Measurements from ENCODE around the gene PDE4C.
A peak's percentile ranks its signal among the peaks of the same experiment; 100 is the strongest.

Gene PDE4C

DNA sequence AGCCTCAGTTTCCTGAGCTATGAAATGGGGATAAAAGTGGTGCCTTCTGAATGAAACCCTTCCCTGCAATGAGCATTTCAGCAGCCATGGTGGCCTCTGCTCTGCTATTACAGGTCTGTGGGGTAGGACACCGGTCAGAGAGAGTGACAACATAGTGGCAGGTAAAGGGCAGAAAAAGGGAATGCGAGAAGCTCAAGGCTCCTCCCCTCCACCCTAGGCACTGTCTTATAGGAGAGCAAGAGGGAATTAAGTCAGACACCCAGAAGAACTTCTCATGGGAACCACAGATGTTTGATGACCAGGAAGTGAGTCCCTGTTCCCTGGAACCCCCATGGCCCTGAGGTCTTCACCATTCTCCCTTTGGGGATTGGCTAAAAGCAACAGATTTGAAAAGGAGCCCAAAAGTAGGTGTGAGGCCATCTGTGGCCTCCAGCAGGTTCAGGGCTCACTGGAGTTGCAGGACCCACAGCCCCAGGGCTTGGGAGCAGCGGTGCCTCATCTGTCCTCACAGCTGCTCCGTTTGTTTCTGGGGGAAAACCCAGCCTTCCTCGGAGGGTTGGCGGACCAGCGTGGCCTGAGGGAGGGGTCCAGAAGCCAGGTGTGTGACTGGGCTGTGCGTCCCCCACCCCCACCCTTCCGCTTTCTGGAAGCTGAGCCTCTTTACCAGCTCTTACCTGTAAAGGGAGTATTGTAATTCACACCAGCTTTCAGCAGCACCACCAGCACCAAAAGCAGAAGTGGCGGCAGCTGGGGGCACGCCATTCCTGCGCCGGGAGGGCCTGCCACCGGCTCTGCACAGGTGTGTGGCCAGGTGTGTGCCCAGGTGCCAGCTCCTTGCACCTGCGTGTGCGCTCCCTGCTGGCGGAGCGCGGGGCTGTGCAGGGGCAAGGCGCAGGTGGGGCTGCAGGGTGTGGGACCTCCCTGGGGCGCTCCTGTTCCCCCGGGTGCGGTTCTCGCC is 28.6 kb upstream of the PDE4C start:
- DNase-seq = peak; percentile 47

DNA sequence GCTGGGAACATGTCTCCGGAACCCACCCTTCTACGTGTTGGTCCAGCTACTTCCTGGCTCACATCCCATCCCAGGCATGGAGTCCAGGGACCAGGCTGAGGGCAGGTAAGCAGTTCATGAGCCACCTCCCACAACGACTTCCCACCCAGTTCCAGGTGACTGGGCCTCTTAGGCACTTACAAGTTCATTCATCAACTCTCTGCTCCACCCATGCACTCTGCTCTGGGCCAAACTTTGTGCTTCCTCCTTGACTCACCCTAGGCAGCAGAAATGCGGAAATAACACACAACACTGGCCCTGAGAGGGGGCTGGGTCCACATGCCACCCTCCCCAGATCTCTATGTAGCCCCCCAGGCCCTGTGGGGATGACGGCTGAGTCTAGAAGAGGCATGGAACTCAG is 27.5 kb upstream of the PDE4C start:
- DNase-seq = no peak

DNA sequence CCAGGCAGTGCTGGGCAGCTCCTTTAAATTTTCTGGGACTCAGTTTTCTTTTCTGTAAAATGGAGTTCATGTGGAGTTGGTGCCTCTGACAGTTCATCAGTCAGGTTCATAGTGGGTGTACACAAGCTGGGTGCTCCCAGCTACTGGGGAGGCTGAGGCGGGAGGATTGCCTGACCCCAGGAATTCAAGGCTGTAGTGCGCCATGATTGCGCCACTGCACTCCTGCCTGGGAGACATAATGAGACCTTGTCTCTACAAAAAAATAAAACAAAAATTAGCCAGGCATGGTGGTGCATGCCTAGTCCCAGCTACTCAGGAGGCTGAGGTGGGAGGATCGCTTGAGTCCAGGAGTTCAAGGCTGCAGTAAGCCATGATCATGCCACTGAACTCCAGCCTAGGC is 26.9 kb upstream of the PDE4C start:
- DNase-seq = no peak

DNA sequence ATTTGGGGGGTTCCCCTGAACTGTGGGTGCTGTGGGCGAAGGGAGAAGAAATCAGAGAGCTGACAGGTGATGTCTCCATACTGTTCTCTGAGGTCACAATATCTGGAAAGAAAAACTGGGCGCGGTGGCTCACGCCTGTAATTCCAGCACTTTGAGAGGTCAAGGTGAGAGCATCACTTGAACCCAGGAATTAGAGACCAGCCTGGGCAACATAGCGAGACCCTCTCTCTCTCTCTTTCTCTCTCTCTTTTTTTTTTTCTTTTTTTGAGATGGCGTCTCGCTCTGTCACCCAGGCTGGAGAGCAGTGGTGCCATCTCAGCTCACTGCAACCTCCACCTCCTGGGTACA is 26.1 kb upstream of the PDE4C start:
- no peak for DNase-seq

DNA sequence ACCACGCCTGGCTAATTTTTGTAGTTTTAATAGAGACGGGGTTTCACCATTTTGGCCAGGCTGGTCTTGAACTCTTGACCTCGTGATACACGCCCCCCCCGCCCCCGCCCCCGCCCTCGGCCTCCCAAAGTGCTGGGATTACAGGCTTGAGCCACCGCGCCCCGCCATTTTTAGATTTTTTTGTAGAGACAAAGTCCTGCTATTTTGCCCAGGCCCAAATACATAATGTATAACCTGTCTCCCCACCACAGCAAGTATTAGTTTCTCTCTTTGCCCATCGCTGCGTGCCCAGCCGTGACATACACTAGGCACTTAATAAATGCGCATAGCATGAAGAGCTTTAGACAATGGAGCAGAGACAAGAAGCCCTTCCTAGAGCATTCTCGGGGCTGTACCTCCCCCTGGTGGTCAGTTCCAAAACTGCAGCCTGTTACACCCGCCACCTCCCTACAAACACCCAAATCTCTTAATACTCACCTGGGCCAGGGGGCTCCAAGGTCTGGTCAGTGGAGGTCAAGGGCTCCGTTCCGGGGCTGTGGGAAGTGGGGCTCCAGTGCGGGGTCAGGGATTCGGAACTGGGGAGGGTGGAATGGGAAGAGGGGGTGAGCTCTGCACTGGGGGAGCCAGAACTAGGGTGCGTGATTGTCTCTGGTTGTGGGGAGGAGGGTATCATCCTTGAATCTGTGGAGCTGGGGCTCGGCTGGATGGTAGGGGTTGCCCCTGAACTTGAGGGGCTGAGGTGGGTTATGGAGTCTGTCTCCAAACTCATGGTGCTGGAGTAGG is 25.5 kb upstream of the PDE4C start:
- DNase-seq = peak; percentile 54

DNA sequence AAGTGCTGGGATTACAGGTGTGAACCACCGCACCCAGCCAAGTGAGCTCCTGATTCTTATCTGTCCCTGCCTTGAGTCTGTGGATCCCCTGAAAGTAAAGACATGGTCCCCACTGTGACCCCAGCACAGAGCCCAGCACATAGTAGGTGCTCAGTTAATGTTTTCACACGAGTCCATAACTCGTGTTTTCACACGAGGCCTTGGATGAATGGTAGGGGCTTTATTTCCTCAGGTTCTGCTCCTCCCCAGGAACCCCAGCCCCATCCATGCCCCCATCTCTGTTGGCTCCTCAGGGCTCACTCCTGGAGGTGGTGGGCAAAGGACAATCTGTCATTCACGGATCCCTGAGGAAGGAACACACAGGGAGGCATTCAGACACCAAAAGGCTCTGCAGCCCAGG is 23.6 kb upstream of the PDE4C start:
- no peak for DNase-seq

- no peak for DNase-seq
These were observed 19.1 kb upstream of the PDE4C start for GRCh38 chr19:18245297-18245696.

GRCh38 chr19:18239303-18239702 is 13.1 kb upstream of the PDE4C start:
- DNase-seq = no peak

- DNase-seq = no peak
These were observed 8.0 kb upstream of the PDE4C start for GRCh38 chr19:18234194-18234593.

DNA sequence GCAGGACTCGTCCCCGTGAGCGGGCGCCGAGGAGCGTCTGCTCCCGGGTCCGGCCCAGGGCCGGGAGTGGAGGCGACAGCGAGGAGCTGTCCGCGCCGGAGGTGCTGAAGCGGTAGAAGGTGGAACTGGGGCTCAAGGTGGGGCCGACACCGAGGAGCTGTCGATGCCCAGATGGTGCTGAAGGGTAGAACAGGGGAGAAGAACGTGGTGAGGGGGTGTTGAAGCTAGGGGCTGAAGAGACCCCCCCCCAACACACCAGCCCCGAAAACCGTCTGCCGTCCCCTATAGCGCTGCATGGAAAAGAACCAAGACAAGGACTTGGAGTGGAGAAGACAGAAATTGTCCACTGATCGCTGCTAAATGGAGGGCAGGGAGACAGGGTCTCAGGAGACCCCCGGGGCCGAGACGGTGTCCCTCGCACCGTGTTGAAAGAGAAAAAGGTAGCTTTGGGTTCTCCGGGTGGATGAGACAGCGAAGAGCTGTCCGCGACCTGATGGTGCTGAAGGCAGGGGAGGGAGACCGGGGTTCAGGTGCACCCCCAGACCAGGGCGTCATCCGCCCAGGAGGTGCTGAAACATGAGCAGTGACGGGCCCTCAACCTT is 7.1 kb upstream of the PDE4C start:
- no peak for DNase-seq

DNA sequence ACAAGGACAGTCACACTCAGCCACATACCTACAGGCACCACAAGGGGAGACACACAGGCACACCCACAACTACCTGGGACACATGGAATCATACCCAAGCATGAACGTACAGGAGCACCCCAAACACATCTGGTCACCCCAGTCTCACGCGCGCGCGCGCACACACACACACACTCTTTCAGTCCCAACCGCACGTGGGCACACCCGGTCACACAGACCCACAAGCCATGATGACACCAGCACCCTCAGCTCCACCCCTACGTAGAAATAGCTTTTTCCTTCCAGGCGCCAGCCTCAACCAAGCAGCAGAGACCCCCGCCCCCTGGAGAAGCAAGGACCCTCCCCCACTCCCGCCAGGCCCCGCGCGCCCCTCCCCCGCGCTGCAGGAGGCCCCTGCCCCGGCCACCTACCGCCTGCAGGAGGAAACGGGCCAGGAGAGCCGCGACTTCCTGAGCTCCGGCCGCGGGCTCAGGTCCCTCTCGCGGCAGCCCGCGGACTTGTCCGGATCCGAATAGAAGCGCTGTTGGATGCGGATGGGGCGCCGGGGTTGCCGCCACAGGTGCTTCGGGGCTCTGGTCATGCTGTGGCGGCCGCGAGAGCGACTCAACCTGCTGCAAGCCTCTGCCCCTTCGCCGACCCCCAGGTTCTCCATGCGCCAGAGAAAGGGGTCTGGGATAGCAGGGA is 6.4 kb upstream of the PDE4C start:
- DNase-seq = peak; percentile 28

DNA sequence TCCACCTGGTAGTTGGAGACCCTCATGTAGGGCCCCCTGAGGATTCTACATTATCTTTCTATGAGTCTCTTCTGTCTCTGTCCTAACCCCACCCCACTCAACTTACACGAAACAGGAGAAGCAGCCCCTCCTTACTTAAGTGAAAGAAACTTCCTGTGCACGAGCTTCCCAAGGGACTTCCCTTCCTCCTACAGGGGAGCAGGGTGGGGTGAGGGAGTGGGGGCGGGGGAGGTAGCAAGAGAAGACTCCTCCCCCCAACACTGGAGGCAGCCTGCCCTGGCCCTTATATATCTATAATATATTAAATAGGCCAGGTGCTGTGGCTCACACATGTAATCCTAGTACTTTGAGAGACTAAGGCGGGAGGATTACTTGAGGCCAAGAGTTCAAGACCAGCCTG is 5.5 kb upstream of the PDE4C start:
- peak; percentile 85 for DNase-seq

GRCh38 chr19:18230941-18231734 is 4.9 kb upstream of the PDE4C start:
- no peak for DNase-seq

DNA sequence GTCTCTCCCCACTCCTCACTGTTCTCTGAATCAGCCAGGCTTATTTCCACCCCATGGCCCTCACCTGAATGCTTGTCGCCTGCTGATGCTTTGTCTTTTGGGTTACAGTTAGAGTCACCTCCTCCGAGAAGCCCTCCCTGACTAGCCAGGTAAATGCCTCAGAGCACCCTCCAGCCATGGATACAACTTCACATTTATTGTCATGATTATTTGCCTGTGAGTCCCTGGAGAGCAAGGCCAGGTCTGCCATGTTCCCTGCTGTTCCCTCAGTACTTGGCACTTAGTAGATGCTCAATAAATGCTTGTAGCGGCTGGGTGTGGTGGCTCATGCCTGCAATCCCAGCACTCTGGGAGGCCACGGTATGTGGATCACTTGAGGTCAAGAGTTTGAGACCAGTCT is 3.7 kb upstream of the PDE4C start:
- DNase-seq = no peak

GRCh38 chr19:18229474-18229873 is 3.2 kb upstream of the PDE4C start:
- DNase-seq = no peak

- DNase-seq = no peak
These were observed 1.6 kb upstream of the PDE4C start for GRCh38 chr19:18227781-18228271.

GRCh38 chr19:18226956-18227780 is 930 bp upstream of the PDE4C start:
- DNase-seq = no peak

GRCh38 chr19:18225355-18225701 is 910 bp downstream of the PDE4C start:
- DNase-seq = no peak

- peak; percentile 98 for DNase-seq
These were observed 1.5 kb downstream of the PDE4C start for GRCh38 chr19:18224525-18225354.

DNA sequence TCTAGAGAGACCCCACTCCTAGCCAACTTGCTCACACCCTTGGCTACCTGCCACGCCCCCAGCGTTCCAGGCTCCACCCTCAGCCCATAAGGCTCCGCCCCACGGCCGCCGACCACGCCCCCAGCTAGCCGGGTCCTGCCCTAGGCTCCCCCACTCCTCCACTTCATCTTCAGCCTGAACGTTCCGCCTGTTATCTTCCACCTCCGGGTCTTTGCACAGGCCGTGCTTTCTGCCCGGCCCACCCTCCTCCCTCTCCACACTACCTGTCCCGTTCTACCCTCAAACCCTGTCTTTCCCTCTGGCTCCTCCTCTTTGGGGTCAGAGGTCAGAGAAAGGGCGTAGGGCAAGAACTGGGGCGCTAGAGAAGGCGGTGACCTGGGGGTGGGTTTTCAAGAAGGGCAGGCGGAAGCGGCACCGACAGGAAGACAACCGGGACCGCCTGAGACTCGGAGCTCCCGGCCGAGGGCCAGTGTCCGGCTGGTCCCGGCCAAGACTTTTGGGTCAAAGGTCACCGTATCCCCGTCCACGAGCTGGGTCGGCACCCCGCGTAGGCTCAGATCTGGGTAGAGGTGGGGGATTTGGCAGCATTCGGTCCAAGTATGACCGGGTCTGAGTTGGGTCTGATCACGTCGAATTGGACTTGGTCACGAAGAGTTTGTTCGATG is 2.2 kb downstream of the PDE4C start:
- DNase-seq = peak; percentile 71

Measured in NCI-H1436 (cell line).